ENCODE data around the gene KIFC1.

The KIFC1 gene

DNA sequence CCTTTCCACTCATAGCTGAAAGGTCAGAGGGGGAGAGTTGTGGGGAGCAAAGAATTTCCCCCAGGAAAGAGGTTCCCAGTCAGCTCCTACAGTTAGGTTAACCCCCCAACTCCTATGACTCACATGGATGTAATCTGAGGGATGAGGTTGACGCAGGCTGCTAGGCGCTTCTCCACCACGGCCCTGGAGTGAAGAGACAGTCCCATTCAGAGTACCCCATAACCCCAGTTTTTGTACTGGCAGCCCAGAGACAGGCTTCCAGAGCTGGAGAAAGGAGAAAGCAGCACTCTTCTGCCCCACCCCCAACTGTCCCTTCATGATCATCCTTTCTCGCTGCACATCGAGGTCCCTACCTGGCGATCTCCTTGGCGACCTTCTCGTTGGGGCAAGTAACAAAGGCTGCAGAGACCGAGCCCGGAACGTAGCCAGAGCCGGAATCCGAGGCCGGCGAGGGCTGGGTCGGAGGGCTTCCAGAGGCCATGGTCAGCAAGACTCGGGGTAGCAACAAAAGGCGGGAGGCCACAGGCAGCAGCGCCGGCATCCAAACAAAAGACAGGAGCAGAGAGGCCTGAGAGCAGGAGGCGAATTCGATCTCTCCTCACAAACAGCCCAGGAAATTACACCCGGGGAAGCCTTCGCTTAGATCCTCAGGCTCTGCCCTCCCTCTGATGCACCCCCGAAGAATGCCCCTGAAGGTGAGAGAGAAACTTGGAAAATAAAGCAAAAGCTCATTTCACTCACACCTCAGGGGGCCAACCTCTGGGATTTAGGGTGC is 25.7 kb downstream of the KIFC1 start:
- H3K4me3 ChIP-seq (ENCODE audit: insufficient read depth in 1 of 2, low read depth in 1 of 2, low read length in 2 of 2): peak overlapping the region; percentile 76 to 99
- peak overlapping the region in 1 of 2 experiments; percentile 96 for H3K14ac ChIP-seq (ENCODE audit: low read length in 2 of 2)
- DNase-seq: peak; percentile 88
- peak overlapping the region; percentile 72 for H4K8ac ChIP-seq (ENCODE audit: low read length)
- peak overlapping the region; percentile 49 to 90 for H3K18ac ChIP-seq (ENCODE audit: low read depth in 1 of 2, low read length in 2 of 2)
- peak overlapping the region; percentile 45 for H2BK15ac ChIP-seq (ENCODE audit: low read depth, poor library complexity, severe bottlenecking)
- peak overlapping the region; percentile 81 for H3K4me2 ChIP-seq (ENCODE audit: low read length, poor library complexity, severe bottlenecking)
- no peak overlapping the region for H3K23ac ChIP-seq (ENCODE audit: low read length in 2 of 2)
- H3K27me3 ChIP-seq (ENCODE audit: control insufficient read depth in 1 of 2, insufficient read depth in 1 of 2, low read length in 2 of 2): no peaks in the 10 kb centered on the region
- H2BK5ac ChIP-seq (ENCODE audit: low read depth, low read length, poor library complexity, severe bottlenecking): peak overlapping the region; percentile 40
- peak overlapping the region; percentile 72 for H4K91ac ChIP-seq (ENCODE audit: low read length)
- H3K36me3 ChIP-seq (ENCODE audit: control insufficient read depth in 1 of 2, insufficient read depth in 2 of 2, low read depth in 1 of 2, low read length in 2 of 2): peaks cover 40 to 53% of the 10 kb centered on the region in 2 experiments
- peak overlapping the region; percentile 77 for H3K27ac ChIP-seq (ENCODE audit: low read length, poor library complexity, severe bottlenecking)
- H3K79me1 ChIP-seq (replicated peaks; ENCODE audit: low read length, poor library complexity, severe bottlenecking): peaks cover 22% of the 10 kb centered on the region
- H3K9ac ChIP-seq (ENCODE audit: low read length): peak overlapping the region; percentile 99
- H3K4me1 ChIP-seq (ENCODE audit: control insufficient read depth, insufficient read depth, low read depth, low read length): peaks cover 34% of the 10 kb centered on the region
- 1% methylated on average over 15 of the region's 25 CpGs for WGBS
- no peak overlapping the region for H2AFZ ChIP-seq (ENCODE audit: low read depth, low read length)
- no peak overlapping the region for H2AK5ac ChIP-seq (ENCODE audit: low read length, severe bottlenecking)
- no peak overlapping the region for H2BK120ac ChIP-seq (ENCODE audit: low read depth, low read length)
- peak overlapping the region; percentile 42 to 90 for H3K4ac ChIP-seq (ENCODE audit: low read depth in 1 of 2, low read length in 2 of 2)
- no peaks in the 10 kb centered on the region for H3K9me3 ChIP-seq (ENCODE audit: control insufficient read depth, low read length)
- H2BK12ac ChIP-seq (ENCODE audit: low read length in 2 of 2): peak overlapping the region; percentile 14 to 54

DNA sequence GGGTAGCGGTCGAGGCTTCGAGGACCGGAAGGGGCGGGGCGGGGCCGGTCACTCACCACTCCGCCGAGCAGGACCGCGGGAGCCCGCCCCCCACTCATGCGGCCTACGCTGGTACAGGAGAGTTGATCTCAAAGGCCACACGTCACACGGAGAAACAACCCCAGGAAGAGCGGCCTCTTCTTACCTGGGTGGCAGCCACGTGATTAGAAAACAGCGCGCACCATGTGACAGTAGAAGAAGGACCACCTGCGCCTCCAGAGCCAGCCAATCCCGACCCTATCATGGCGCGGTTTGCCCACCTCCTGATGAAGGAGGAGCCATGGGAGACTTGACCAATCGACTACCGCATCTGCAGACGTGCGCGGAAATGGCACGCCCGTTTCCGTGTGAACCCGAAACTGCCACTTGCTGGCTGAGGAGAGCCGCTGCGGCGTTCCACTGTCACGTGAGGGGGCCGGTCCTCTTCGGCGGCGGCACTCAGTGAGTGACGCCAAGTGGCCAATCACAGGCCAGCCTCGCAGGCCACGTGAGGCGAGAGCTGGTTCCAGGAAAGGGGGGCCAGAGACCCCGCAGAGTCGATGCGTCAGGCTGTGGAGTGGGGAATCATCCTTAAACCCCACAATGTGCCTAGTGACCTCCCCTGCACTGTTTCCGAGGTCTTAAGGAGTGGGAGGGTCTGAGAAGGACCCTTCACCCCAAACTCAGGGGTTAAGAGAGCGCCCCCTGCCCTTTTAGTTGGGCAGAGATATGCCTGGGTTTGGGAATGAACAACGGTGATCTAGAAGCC is 26.5 kb downstream of the KIFC1 start, which contains the start of gene CUTA:
CUTA (minus strand) TSS at position 205 of the 787 bp plus-strand sequence; CDS start at position 98, 107 bp downstream.
- Histone ChIP-seq H2BK15ac (ENCODE audit: low read depth, poor library complexity, severe bottlenecking) (peak within 1 kb of the TSS; percentile 87), H3K9ac (ENCODE audit: low read length) (peak within 1 kb of the TSS; percentile 99), H3K23ac (ENCODE audit: low read length in 2 of 2) (peak within 1 kb of the TSS in 1 of 2 experiments; percentile 35)

DNA sequence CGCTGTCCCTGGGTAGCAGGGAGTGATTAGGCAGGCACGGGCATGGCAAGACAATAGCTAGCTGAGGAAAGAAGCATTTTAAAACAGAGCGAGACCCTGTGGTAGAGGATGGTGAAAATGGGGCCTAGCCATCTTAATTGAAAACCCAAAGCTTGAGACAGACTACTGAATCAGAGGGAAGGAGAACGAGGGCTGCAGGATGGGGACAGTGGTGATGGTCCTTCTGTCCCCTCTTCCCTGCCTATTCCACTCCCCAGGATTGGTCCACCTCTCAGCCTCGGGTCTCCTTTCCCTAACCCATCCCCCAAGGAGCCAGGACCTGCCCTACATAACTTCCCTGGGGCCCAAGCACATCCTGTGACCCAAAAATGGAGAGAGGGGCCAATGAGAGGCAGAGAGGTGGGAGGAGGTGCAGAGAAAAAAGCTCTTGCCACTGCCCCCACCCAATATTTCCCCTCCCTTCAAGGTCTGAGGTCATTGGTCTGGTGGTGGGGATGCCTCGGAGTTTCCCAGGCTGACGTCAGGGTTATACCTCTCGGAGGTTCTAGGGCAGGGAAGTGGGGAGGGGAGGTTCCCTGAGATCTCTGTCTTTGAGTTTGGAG is 27.2 kb downstream of the KIFC1 start:
- Histone ChIP-seq H3K79me1 (replicated peaks; ENCODE audit: low read length, poor library complexity, severe bottlenecking) (peaks cover 25% of the 10 kb centered on the region), H2BK120ac (ENCODE audit: low read depth, low read length) (peak overlapping the region; percentile 56), H3K4me2 (ENCODE audit: low read length, poor library complexity, severe bottlenecking) (peak overlapping the region; percentile 69), H3K27me3 (ENCODE audit: control insufficient read depth in 1 of 2, insufficient read depth in 1 of 2, low read length in 2 of 2) (no peaks in the 10 kb centered on the region), H3K4me1 (ENCODE audit: control insufficient read depth, insufficient read depth, low read depth, low read length) (peaks cover 27% of the 10 kb centered on the region), H3K4me3 (ENCODE audit: insufficient read depth in 1 of 2, low read depth in 1 of 2, low read length in 2 of 2) (peak overlapping the region in 1 of 2 experiments; percentile 99), H3K14ac (ENCODE audit: low read length in 2 of 2) (peak overlapping the region in 1 of 2 experiments; percentile 31), H3K27ac (ENCODE audit: low read length, poor library complexity, severe bottlenecking) (peak overlapping the region; percentile 87), H3K36me3 (ENCODE audit: control insufficient read depth in 1 of 2, insufficient read depth in 2 of 2, low read depth in 1 of 2, low read length in 2 of 2) (peaks cover 32 to 53% of the 10 kb centered on the region in 2 experiments), H3K23ac (ENCODE audit: low read length in 2 of 2) (peak overlapping the region in 1 of 2 experiments; percentile 35), H2BK5ac (ENCODE audit: low read depth, low read length, poor library complexity, severe bottlenecking) (peak overlapping the region; percentile 48), H4K91ac (ENCODE audit: low read length) (peak overlapping the region; percentile 96), H3K9me3 (ENCODE audit: control insufficient read depth, low read length) (no peaks in the 10 kb centered on the region), H2BK12ac (ENCODE audit: low read length in 2 of 2) (peak overlapping the region; percentile 73 to 94), H3K18ac (ENCODE audit: low read depth in 1 of 2, low read length in 2 of 2) (peak overlapping the region; percentile 56 to 93), H2AFZ (ENCODE audit: low read depth, low read length) (no peak overlapping the region), H3K9ac (ENCODE audit: low read length) (peak overlapping the region; percentile 92), H2BK15ac (ENCODE audit: low read depth, poor library complexity, severe bottlenecking) (peak overlapping the region; percentile 87), H4K8ac (ENCODE audit: low read length) (peak overlapping the region; percentile 96), H2AK5ac (ENCODE audit: low read length, severe bottlenecking) (peak overlapping the region; percentile 82), H3K4ac (ENCODE audit: low read depth in 1 of 2, low read length in 2 of 2) (peak overlapping the region; percentile 79 to 90)
- WGBS: 14% methylated on average over 7 of the region's 8 CpGs
- peak; percentile 92 for DNase-seq

More for the DNA sequence above, 26.5 kb downstream of the KIFC1 start, which contains the start of gene CUTA:
- H2BK12ac ChIP-seq (ENCODE audit: low read length in 2 of 2): peak within 1 kb of the TSS; percentile 73 to 94
- H3K14ac ChIP-seq (ENCODE audit: low read length in 2 of 2): peak within 1 kb of the TSS in 1 of 2 experiments; percentile 96
- H2BK120ac ChIP-seq (ENCODE audit: low read depth, low read length): peak within 1 kb of the TSS; percentile 56
- H2BK5ac ChIP-seq (ENCODE audit: low read depth, low read length, poor library complexity, severe bottlenecking): peak within 1 kb of the TSS; percentile 48
- no peaks in the 10 kb centered on the region for H3K27me3 ChIP-seq (ENCODE audit: control insufficient read depth in 1 of 2, insufficient read depth in 1 of 2, low read length in 2 of 2)
- DNase-seq: peak; percentile 100
- H3K4me3 ChIP-seq (ENCODE audit: insufficient read depth in 1 of 2, low read depth in 1 of 2, low read length in 2 of 2): peak within 1 kb of the TSS; percentile 76 to 99
- peak within 1 kb of the TSS; percentile 64 for H2AFZ ChIP-seq (ENCODE audit: low read depth, low read length)
- under 1% methylated on average over 47 of the region's 51 CpGs for WGBS
- H3K4ac ChIP-seq (ENCODE audit: low read depth in 1 of 2, low read length in 2 of 2): peak within 1 kb of the TSS; percentile 79 to 90
- H4K91ac ChIP-seq (ENCODE audit: low read length): peak within 1 kb of the TSS; percentile 96
- peak within 1 kb of the TSS; percentile 81 for H3K4me2 ChIP-seq (ENCODE audit: low read length, poor library complexity, severe bottlenecking)
- peak within 1 kb of the TSS; percentile 82 for H2AK5ac ChIP-seq (ENCODE audit: low read length, severe bottlenecking)
- peaks cover 23% of the 10 kb centered on the region for H3K79me1 ChIP-seq (replicated peaks; ENCODE audit: low read length, poor library complexity, severe bottlenecking)
- peak within 1 kb of the TSS; percentile 96 for H4K8ac ChIP-seq (ENCODE audit: low read length)
- H3K36me3 ChIP-seq (ENCODE audit: control insufficient read depth in 1 of 2, insufficient read depth in 2 of 2, low read depth in 1 of 2, low read length in 2 of 2): peaks cover 33 to 53% of the 10 kb centered on the region in 2 experiments
- peak within 1 kb of the TSS; percentile 87 for H3K27ac ChIP-seq (ENCODE audit: low read length, poor library complexity, severe bottlenecking)
- H3K4me1 ChIP-seq (ENCODE audit: control insufficient read depth, insufficient read depth, low read depth, low read length): peaks cover 29% of the 10 kb centered on the region
- H3K9me3 ChIP-seq (ENCODE audit: control insufficient read depth, low read length): no peaks in the 10 kb centered on the region
- peak within 1 kb of the TSS; percentile 56 to 93 for H3K18ac ChIP-seq (ENCODE audit: low read depth in 1 of 2, low read length in 2 of 2)

All from mesenchymal stem cell (in vitro differentiated cells and primary cell).